ENCODE results near the gene NOX1.

NOX1 gene

DNA sequence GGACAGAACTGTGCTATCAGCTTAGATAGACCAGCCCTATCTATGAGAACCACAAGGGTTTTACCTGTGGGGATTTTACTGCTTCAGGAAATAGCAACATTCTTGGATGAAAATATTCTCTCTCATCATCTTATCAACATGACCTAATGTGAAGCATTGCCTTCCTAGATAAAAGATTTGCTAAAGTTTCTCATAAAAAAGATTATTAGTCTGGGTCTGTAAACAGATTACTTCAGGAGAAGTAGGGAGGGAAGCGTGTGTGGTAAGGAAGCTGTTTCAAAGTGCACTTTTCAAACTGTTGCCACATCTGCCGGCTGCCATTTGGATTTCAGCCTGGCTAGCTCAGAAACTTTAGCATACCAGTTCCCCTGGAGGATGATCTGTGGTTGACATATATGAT, at the start of gene NOX1:
NOX1 (minus strand) TSS at position 35 of the 400 bp plus-strand sequence. CDS start 220 bp downstream, outside the sequence.
- DNase-seq (ENCODE audit: low read depth, low spot score): no peak

DNA sequence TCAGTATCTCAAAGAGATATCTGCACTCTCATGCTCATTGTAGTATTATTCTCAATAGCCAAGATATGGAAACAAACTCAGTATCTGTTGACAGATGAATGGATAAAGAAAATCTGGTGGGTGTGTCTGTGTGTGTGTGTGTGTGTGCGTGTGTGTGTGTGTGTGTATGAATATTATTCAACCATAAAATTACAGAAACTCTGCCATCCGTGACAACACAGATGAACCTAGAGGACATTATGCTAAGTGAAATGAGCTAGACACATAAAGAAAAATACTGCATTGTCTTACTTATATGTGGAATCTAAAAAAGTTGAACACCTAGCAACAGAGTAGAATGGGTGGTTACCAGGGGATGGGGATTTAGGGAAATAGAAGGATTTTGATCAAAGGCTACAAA, 41.4 kb upstream of the NOX1 start:
- no peak for DNase-seq (ENCODE audit: low read depth, low spot score)

- DNase-seq (ENCODE audit: low read depth, low spot score): no peak
Measured at GRCh38 chrX:100913111-100913510, 39.0 kb upstream of the NOX1 start.

- DNase-seq (ENCODE audit: low read depth, low spot score): peak; percentile 2
Measured at GRCh38 chrX:100911731-100912130, 37.6 kb upstream of the NOX1 start.

GRCh38 chrX:100905620-100906019, 31.5 kb upstream of the NOX1 start:
- DNase-seq (ENCODE audit: low read depth, low spot score): no peak

- DNase-seq (ENCODE audit: low read depth, low spot score): no peak
Measured at GRCh38 chrX:100904433-100904832, 30.3 kb upstream of the NOX1 start.

DNA sequence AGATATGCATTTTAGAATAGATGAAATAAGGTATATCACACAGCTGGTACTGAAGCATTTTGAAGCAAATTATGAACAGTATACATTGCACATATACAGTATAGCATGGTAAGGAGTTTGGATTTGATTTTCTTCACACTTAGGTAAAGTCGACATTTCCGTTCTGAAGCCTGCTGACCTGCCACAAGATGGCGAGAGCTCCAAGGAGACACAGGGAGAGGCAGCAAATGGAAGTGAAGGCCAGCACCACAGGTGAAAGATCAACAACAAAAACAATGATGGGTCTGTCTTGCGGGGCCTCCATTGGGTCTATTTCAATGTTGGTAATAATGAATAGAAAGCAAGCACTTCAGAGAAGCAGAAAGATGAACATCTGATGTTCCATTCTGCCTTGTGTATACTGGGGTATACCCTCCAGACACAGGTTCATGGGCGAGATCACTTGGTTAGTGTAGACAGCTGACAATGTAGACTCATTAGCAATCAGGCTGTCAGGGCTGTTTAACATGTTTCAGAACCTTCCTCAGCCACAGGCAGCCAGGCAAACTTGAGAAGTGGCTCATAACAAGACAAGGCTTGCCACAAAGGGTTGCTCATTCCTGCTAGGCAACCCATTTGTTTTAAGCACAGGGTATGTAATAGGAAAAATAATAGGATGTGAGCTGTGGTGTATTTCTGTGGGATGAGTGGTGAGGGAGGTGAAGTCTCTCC, 21.4 kb upstream of the NOX1 start:
- peak; percentile 41 for DNase-seq (ENCODE audit: low read depth, low spot score)

GRCh38 chrX:100883654-100884053, 9.5 kb upstream of the NOX1 start:
- no peak for DNase-seq (ENCODE audit: low read depth, low spot score)

DNA sequence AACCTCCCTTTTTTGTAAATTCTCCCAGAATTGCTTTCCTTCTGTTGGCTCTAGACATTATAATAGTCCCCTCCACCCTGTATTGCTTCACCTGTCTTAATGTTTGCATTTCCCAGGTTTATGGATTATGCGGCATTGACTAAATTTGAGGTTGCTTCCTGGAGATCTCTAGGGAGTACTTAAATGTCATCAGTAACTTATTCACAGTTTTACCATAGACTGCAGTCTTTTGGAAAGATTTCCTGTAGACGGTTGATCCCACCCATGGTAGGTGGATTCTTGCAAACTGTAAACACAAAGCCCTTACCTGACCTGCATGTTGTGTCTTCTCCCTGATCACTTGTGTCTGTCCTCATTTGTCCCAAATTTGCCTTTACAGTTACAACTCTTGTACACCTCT, 6.2 kb upstream of the NOX1 start:
- no peak for DNase-seq (ENCODE audit: low read depth, low spot score)

DNA sequence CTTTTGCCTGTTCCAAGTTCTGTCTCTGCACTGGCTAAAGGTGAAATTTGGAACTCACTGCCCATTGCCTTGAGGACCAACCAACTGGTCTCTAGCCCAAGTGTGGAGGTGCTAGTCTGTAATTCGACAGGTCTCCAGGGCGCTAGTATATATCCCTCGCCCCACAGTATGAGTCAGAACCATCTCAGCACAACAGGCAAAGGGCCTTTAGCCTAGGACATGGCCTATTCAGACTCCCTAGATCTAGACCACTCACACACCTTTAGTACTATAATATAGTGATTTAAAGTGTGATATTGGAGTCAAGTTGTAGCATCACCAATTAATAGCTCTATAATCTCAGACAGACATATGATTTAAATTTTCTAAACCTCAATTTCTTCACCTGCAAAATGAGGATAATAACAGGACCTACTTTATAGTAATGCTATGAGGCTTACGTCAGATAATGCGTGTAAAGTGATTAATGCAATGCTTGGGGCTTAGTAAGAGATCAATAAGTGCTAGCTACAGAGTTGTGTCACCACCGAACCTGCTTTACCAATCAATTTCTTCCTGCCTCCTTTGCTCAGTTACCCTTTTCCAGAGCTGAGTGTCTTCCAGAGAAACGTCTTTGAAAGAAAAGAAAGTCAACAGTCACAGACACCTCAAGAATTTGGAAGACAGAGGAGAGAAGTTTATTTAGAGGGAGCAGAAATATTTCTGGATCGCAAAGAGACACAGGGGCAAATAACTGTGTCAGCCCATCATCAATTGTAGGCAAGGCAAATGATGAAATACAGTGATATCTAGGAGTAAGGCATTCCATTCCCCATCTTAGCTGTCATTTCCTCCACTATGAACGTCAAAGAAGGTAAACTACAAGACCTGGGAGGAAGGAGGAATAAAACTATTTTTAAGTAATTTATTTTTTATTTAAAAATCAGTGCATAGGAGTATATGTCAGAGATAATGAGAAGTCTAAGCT, 2.3 kb downstream of the NOX1 start:
- DNase-seq (ENCODE audit: low read depth, low spot score): no peak

DNA sequence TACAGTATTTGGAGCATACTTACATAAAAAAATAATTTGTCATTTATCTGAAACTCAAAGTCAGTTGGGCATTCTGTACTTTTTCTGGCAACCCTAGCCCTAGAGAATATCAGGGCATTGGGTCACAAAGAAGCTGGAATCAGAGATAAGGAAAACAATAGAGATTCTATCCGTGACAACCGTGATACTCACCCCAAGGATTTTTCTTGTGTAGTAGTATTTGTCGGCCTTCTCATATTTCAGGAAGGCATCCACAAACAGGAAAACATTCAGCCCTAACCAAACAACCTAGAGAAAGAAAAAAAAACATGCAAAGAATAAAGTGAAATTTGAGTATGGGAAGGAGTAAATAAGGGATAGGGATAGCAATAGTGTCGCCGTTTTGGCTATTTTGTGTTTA, 3.6 kb downstream of the NOX1 start:
- DNase-seq (ENCODE audit: low read depth, low spot score): no peak

- no peak for DNase-seq (ENCODE audit: low read depth, low spot score)
Measured at GRCh38 chrX:100868273-100868672, 5.9 kb downstream of the NOX1 start.

DNA sequence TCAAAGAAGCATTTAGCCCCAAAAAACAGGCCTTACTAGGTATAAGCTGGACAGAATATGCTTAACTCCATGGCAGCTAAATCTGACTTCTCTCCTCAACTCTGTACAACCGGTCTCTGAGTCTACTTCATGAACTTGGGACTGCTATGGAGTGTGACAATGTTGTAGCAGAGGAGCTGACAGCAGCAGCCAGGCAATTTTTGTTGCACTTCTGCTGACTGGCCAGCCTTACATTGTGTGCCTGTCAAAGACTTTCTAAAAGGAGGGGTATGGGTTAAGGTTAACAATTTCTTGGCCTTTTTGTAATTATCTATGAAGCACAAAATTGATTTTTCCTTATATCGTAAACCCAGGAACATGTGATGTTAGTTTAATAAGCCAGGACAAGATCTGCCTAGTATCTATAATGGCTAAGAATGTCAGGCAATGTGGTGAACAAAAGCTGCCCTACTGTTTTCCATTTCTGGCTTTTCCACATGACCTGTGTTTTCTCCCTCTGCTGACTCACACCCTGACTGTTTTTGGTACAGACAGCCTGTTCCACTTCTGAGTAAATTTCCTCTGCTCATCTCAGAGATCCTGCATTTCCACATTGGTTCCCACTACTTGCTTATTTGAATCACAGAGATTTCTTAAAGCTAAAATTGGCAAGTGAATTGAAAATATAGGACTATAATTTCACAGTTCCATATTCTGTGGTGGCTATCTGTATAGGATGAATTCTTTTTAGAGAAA, 9.3 kb downstream of the NOX1 start:
- peak; percentile 57 for DNase-seq (ENCODE audit: low read depth, low spot score)

DNA sequence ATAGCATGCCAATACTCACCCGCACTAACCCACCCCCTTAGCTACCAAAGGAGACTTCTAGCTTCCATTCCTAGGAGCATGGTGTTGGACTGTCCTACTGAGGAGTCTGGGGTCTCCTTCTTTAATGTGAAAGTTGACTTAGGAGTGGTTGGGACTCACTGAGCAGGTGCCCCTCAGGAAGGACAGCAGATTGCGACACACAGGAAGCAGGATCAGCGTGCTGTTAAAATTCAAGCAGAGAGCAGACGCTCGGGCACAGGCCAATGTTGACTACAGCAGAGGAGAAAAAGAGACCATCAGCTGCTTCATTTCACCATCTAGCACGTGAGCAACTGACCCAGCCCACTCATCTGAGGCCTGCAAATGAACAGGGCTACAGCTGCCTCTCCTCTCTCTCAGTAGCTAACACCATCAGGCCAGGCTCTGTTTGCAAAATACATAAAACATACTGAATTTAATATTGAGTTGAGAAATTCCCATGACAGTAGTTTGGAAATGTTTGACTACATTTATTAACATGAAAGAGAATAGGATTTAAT, 10.8 kb downstream of the NOX1 start:
- DNase-seq (ENCODE audit: low read depth, low spot score): no peak

DNA sequence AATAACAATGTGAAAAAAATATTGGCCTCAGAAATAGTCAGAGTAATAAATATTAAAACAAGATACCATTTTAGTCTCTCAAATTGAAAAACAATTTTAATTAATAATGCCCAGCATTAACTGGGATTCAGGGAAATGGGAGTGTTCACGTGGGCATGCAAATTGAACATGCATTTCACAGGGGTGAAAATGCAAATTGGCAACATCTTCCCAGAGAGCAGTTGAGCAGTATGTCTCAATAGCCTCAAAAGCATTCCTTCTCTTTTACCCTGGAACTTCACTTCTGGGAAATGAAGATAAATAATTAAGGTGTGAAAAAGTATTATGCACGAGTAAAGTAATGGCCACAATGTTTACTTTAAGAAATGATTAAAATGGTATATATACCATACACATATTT, 21.3 kb downstream of the NOX1 start:
- no peak for DNase-seq (ENCODE audit: low read depth, low spot score)

GRCh38 chrX:100850317-100850716, 23.8 kb downstream of the NOX1 start:
- no peak for DNase-seq (ENCODE audit: low read depth, low spot score)

- DNase-seq (ENCODE audit: low read depth, low spot score): no peak
Measured at GRCh38 chrX:100831219-100831946, 42.8 kb downstream of the NOX1 start.

GRCh38 chrX:100830547-100830946, 43.6 kb downstream of the NOX1 start:
- no peak for DNase-seq (ENCODE audit: low read depth, low spot score)

- DNase-seq (ENCODE audit: low read depth, low spot score): no peak
Measured at GRCh38 chrX:100830143-100830542, 44.0 kb downstream of the NOX1 start.

- DNase-seq (ENCODE audit: low read depth, low spot score): peak; percentile 0
Measured at GRCh38 chrX:100829730-100830129, 44.4 kb downstream of the NOX1 start.

Data from astrocyte of the hippocampus (primary cell).